ENCODE measurements around the gene DRAP1.

DRAP1 gene

DNA sequence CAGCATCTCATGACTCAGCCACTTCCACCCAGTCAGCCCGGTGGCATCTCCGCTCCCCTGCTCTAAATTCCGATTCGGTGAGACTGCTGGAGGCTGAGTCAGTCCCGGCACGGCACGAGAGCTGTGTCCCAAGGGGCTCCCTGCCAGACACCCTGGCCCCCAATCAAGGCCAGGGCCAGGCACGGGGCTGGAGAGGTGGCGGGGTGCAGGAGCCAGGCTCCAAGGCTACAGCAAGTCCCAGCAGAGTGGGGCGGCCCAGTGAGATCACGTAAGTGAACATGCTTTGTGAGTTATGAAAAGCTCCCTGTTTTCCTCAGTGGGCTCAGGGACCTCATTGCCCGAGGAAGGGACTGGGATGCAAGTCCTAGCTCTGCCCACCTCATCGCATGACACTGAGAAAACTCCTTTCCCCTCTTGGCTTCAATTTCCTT is 3.4 kb upstream of the DRAP1 start:
- TF ChIP-seq POLR2AphosphoS5 (IDR thresholded peaks at IDR 0.05; ENCODE audit: low read depth, low read length), result no peak
- TF ChIP-seq, protein P1, sequence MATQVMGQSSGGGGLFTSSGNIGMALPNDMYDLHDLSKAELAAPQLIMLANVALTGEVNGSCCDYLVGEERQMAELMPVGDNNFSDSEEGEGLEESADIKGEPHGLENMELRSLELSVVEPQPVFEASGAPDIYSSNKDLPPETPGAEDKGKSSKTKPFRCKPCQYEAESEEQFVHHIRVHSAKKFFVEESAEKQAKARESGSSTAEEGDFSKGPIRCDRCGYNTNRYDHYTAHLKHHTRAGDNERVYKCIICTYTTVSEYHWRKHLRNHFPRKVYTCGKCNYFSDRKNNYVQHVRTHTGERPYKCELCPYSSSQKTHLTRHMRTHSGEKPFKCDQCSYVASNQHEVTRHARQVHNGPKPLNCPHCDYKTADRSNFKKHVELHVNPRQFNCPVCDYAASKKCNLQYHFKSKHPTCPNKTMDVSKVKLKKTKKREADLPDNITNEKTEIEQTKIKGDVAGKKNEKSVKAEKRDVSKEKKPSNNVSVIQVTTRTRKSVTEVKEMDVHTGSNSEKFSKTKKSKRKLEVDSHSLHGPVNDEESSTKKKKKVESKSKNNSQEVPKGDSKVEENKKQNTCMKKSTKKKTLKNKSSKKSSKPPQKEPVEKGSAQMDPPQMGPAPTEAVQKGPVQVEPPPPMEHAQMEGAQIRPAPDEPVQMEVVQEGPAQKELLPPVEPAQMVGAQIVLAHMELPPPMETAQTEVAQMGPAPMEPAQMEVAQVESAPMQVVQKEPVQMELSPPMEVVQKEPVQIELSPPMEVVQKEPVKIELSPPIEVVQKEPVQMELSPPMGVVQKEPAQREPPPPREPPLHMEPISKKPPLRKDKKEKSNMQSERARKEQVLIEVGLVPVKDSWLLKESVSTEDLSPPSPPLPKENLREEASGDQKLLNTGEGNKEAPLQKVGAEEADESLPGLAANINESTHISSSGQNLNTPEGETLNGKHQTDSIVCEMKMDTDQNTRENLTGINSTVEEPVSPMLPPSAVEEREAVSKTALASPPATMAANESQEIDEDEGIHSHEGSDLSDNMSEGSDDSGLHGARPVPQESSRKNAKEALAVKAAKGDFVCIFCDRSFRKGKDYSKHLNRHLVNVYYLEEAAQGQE (IDR thresholded peaks at IDR 0.05; ENCODE audit: insufficient read depth in 1 of 2, low read depth in 2 of 2, low read length in 2 of 2), result no peak
- no peak for TF ChIP-seq TAF1 (IDR thresholded peaks at IDR 0.05; ENCODE audit: borderline replicate concordance, insufficient read depth, low read length)
- no peak for TF ChIP-seq FOXP2 (optimal IDR thresholded peaks at IDR 0.05; ENCODE audit: borderline replicate concordance, extremely low read depth, extremely low read length, insufficient read depth)
- TF ChIP-seq SIN3A (IDR thresholded peaks at IDR 0.05; ENCODE audit: borderline replicate concordance, insufficient read depth, low read length), result no peak

DNA sequence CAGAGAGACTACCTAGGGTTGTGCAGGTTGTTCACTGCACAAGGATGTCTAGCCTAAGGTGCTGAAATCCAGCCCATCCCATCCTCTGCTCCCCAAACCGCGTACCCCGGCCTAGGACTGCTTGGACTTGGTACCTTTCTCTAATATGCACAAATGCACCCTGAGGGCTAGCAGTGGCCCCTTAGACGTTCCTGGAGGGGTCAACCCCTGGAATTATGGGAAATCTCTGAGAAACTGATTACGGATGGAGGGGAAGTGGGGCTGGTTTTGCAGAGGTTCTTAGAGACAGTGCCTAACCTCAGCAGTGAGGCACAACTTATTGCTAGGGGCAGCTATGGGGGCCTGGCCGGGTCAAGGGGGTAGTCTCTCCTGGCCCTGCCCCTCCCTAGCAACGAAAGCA is 2.8 kb upstream of the DRAP1 start:
- TF ChIP-seq POLR2AphosphoS5 (IDR thresholded peaks at IDR 0.05; ENCODE audit: low read depth, low read length) (no peak; the same call in 1 of the 2 replicates), TAF1 (IDR thresholded peaks at IDR 0.05; ENCODE audit: borderline replicate concordance, insufficient read depth, low read length) (no peak), FOXP2 (optimal IDR thresholded peaks at IDR 0.05; ENCODE audit: borderline replicate concordance, extremely low read depth, extremely low read length, insufficient read depth) (no peak), SIN3A (IDR thresholded peaks at IDR 0.05; ENCODE audit: borderline replicate concordance, insufficient read depth, low read length) (no peak)
- TF ChIP-seq, protein P1 (IDR thresholded peaks at IDR 0.05; ENCODE audit: insufficient read depth in 1 of 2, low read depth in 2 of 2, low read length in 2 of 2), result no peak

DNA sequence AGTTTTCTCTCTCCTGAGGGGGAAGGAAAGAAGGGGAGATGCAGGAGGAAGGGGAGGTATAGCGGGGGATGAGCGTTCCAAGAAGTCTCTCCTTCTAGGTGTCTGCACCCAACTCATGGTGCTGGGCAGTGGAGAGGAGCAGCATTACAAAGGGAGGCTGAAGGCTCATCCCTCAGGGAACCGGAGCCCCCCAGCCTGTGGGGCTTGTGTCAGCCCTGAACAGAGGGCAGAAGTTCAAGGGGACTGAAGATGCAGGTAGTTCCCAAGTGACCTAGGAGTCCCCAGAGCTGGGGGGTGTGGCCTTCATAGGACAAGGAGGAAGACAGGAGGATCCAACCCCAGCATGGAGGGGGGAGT is 2.2 kb upstream of the DRAP1 start:
- TF ChIP-seq TAF1 (IDR thresholded peaks at IDR 0.05; ENCODE audit: borderline replicate concordance, insufficient read depth, low read length) (no peak), FOXP2 (optimal IDR thresholded peaks at IDR 0.05; ENCODE audit: borderline replicate concordance, extremely low read depth, extremely low read length, insufficient read depth) (no peak), POLR2AphosphoS5 (IDR thresholded peaks at IDR 0.05; ENCODE audit: low read depth, low read length) (no peak), SIN3A (IDR thresholded peaks at IDR 0.05; ENCODE audit: borderline replicate concordance, insufficient read depth, low read length) (no peak)
- TF ChIP-seq, protein P1 (IDR thresholded peaks at IDR 0.05; ENCODE audit: insufficient read depth in 1 of 2, low read depth in 2 of 2, low read length in 2 of 2), result no peak

DNA sequence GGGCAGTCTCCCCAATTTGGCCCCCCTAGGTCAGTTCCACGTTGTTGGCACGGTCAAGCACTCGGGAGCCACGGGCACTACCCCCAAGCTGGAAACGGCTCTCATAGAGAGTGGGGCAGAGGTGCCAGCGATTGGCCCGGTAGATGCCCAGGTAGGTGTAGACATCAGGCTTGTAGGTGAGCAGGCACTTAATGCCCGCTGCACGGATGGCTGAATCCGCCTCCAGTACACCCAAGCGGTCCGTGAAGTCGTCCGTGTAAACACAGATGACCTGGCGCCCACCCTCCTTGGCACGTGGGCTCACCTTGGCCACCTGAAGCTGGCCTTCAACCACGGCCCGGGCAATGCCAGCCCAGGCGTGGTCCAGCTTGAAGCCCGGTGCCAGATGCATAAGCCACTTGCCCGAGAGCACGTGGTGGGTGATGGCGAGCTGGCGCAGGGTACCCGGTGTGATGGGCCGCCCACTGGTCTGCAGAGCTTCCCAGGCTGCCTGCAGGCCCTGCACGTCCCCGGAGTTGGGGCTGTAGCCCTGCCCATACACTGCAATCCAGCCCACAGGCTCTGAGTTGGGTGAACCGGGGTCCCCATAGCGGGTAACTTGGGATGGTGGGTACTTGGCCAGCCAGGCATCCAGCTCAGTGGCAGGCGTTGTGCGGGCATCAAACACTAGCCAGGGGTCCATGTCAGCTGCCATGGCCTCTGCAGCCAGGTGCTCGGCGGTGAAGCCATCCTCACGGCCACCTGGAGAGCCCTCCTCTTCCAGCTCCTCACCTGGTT is 1.6 kb upstream of the DRAP1 start:
- TF ChIP-seq TAF1 (IDR thresholded peaks at IDR 0.05; ENCODE audit: borderline replicate concordance, insufficient read depth, low read length) (no peak), POLR2AphosphoS5 (IDR thresholded peaks at IDR 0.05; ENCODE audit: low read depth, low read length) (no peak), FOXP2 (optimal IDR thresholded peaks at IDR 0.05; ENCODE audit: borderline replicate concordance, extremely low read depth, extremely low read length, insufficient read depth) (no peak), SIN3A (IDR thresholded peaks at IDR 0.05; ENCODE audit: borderline replicate concordance, insufficient read depth, low read length) (no peak)
- TF ChIP-seq, protein P1 (IDR thresholded peaks at IDR 0.05; ENCODE audit: insufficient read depth in 1 of 2, low read depth in 2 of 2, low read length in 2 of 2), result no peak
